SU-DHL-6 (cell line): ENCODE data around the gene FBXO10.

Source experiments
- CTCF ChIP-seq: fragments of 200-600 bp; sonication (generic); IDR thresholded peaks from one replicate; pipeline ENCODE4 v1.5.1; 2017; ENCODE audit warnings: antibody characterized with exemption, mild to moderate bottlenecking, low read length, moderate library complexity; ENCODE audit not compliant: insufficient read depth, poor library complexity, severe bottlenecking
- EZH2phosphoT487 ChIP-seq: fragments of 200-600 bp; sonication (generic), shearing (Covaris generic); conservative IDR thresholded peaks from 2 replicates; pipeline ENCODE4 v1.6.1; 2018; ENCODE audit warnings: mild to moderate bottlenecking, antibody characterized with exemption, low read length, moderate library complexity, mixed read lengths

GRCh38 chr9:37485389-37486255 is 90.6 kb downstream of the FBXO10 start, which contains the start of gene POLR1E:
- no peak for TF ChIP-seq CTCF
- no peak for TF ChIP-seq EZH2phosphoT487
